GM12878 (cell line): ENCODE measurements around the gene SMARCB1. TPM values are rescaled to one million over a fixed set of nuclear protein-coding genes. Genes with fewer than 3 reads are reported as not detected.

ENCODE experiments used
- ATAC-seq: fragments of 200-7000 bp; cut with Tn5 transposase; 3 replicates; pipeline ENCODE4 v1.9.1; 2020; ENCODE audit warnings: mild to moderate bottlenecking, moderate library complexity
- BruUV-seq: library from RNA; stranded (reverse); fragments of 400-500 nt; replicated peaks from 2 replicates; lab custom pipeline; 2021; lab: Mats Ljungman, UMichigan
- CTCF ChIA-PET: fragments of 300-600 bp; sonication (Branson Sonifier 250); formaldehyde crosslinking; extraction: SDS; loops from one replicate; lab custom pipeline; 2021; ENCODE audit warnings: inconsistent platforms; lab: Yijun Ruan, JAX
- POLR2A ChIA-PET: fragments of 350-600 bp; formaldehyde crosslinking; extraction: SDS; loops from one replicate; lab custom pipeline; 2021; ENCODE audit warnings: inconsistent platforms; lab: Charles Lee
- RAD21 ChIA-PET: fragments of 300-600 bp; sonication (Branson Sonifier 250); formaldehyde crosslinking; loops from one replicate; lab custom pipeline; 2023; ENCODE audit warnings: antibody characterized with exemption; ENCODE audit not compliant: unreplicated experiment; lab: Charles Lee
- SMC1A ChIA-PET: fragments of 300-600 bp; sonication (Branson Sonifier 250); formaldehyde crosslinking; loops from one replicate; lab custom pipeline; 2023; ENCODE audit not compliant: unreplicated experiment, uncharacterized antibody; lab: Charles Lee
- DNase-seq: peaks from one replicate; pipeline ENCODE4 v3.0.0-alpha.2; 2011; ENCODE audit warnings: low read depth, low spot score
- FAIRE-seq: peaks from 3 replicates; lab custom pipeline; 2011; peaks lifted over from hg19 to GRCh38; lab: Jason Lieb, UNC
- H2AFZ ChIP-seq: 2 replicates; pipeline ENCODE4 v1.6.0; 2011; ENCODE audit warnings: low read depth, low read length, control low read depth; ENCODE audit not compliant: control insufficient read depth
- H3K27ac ChIP-seq: 2 replicates; pipeline ENCODE4 v1.5.1; 2011; ENCODE audit warnings: control low read depth; ENCODE audit not compliant: control insufficient read depth, insufficient read depth
- H3K27me3 ChIP-seq, 2 experiments: replicated peaks in 1 of 2; 2 replicates each; pipeline versions ENCODE4 v1.6.0 to v1.6.1; 2011; ENCODE audit warnings: low read length in 1 of 2; ENCODE audit not compliant: control insufficient read depth in 2 of 2, insufficient read depth in 2 of 2
- H3K36me3 ChIP-seq, 2 experiments: 2 replicates each; pipeline ENCODE4 v1.5.1; 2011; ENCODE audit warnings: low read length in 1 of 2; ENCODE audit not compliant: control insufficient read depth in 2 of 2, insufficient read depth in 2 of 2
- H3K4me1 ChIP-seq: 2 replicates; pipeline ENCODE4 v1.6.1; 2011; ENCODE audit warnings: mild to moderate bottlenecking, low read length, moderate library complexity, mixed read lengths; ENCODE audit not compliant: control insufficient read depth, insufficient read depth
- H3K4me2 ChIP-seq: 2 replicates; pipeline ENCODE4 v1.6.0; 2011; ENCODE audit warnings: control low read depth; ENCODE audit not compliant: control insufficient read depth, insufficient read depth
- H3K4me3 ChIP-seq: fragments of 200-600 bp; sonication (generic); 2 replicates; pipeline ENCODE4 v1.5.1; 2016
- H3K79me2 ChIP-seq: 2 replicates; pipeline ENCODE4 v1.6.0; 2011; ENCODE audit warnings: low read length; ENCODE audit not compliant: control insufficient read depth, insufficient read depth
- H3K9ac ChIP-seq: 2 replicates; pipeline ENCODE4 v1.8.0; 2011; ENCODE audit warnings: low read length, control low read depth, mixed read lengths; ENCODE audit not compliant: control insufficient read depth, insufficient read depth
- H3K9me3 ChIP-seq: replicated peaks from 3 replicates; pipeline ENCODE4 v1.5.1; 2011; ENCODE audit warnings: mild to moderate bottlenecking, low read length; ENCODE audit not compliant: control insufficient read depth, insufficient read depth
- H4K20me1 ChIP-seq: 2 replicates; pipeline ENCODE4 v1.6.0; 2011; ENCODE audit not compliant: control insufficient read depth, insufficient read depth
- HCFC1 ChIP-seq: fragments of 150-350 bp; IDR thresholded peaks from 2 replicates; pipeline ENCODE4 v1.6.1; 2014; ENCODE audit warnings: low read length
- HDAC2 ChIP-seq: fragments of 200-600 bp; sonication (generic); IDR thresholded peaks from 2 replicates; pipeline ENCODE4 v1.6.1; 2017
- LARP7 ChIP-seq: fragments of 450-650 bp; IDR thresholded peaks from 2 replicates; pipeline ENCODE4 v1.6.1; 2017; ENCODE audit warnings: mild to moderate bottlenecking
- MEF2A ChIP-seq: IDR thresholded peaks from 2 replicates; pipeline ENCODE4 v1.6.1; 2011; ENCODE audit warnings: low read depth, mild to moderate bottlenecking, low read length, moderate library complexity; ENCODE audit not compliant: insufficient read depth
- MEF2B ChIP-seq: fragments of 450-650 bp; IDR thresholded peaks from 2 replicates; pipeline ENCODE4 v1.6.1; 2018; ENCODE audit warnings: mild to moderate bottlenecking, moderate library complexity; ENCODE audit not compliant: partially characterized antibody, poor library complexity, severe bottlenecking
- MTA2 ChIP-seq: fragments of 450-650 bp; IDR thresholded peaks from 2 replicates; pipeline ENCODE4 v1.6.1; 2016; ENCODE audit warnings: low read depth, mild to moderate bottlenecking, moderate library complexity
- NFYA ChIP-seq: IDR thresholded peaks from 2 replicates; pipeline ENCODE4 v1.6.1; 2011; ENCODE audit warnings: low read depth, mild to moderate bottlenecking, low read length, improper control_type of control experiment, borderline replicate concordance
- NKRF ChIP-seq: fragments of 450-650 bp; conservative IDR thresholded peaks from 2 replicates; pipeline ENCODE4 v1.6.1; 2017; ENCODE audit warnings: mild to moderate bottlenecking, moderate library complexity
- NR2C2 ChIP-seq: IDR thresholded peaks from 2 replicates; pipeline ENCODE4 v1.6.1; 2011; ENCODE audit warnings: borderline replicate concordance, low read depth; ENCODE audit not compliant: control insufficient read depth, insufficient read length
- PAX5 ChIP-seq: IDR thresholded peaks from 2 replicates; pipeline ENCODE4 v1.6.1; 2011; ENCODE audit warnings: low read depth, low read length, borderline replicate concordance
- RB1 ChIP-seq: fragments of 450-650 bp; formaldehyde crosslinking; IDR thresholded peaks from 2 replicates; pipeline ENCODE4 v1.6.1; 2017; ENCODE audit warnings: mild to moderate bottlenecking, borderline replicate concordance
- STAT3 ChIP-seq: IDR thresholded peaks from 2 replicates; pipeline ENCODE4 v1.6.1; 2011; ENCODE audit warnings: low read depth, low read length, improper control_type of control experiment
- TCF7 ChIP-seq: IDR thresholded peaks from 2 replicates; pipeline ENCODE4 v1.6.1; 2014; ENCODE audit warnings: antibody characterized with exemption, borderline replicate concordance
- ZNF384 ChIP-seq: IDR thresholded peaks from 2 replicates; pipeline ENCODE4 v1.6.1; 2012; ENCODE audit warnings: low read depth, mild to moderate bottlenecking, low read length, improper control_type of control experiment, borderline replicate concordance
- WGBS: methylation state at CpG from one replicate; pipeline ENCODE4 v1.1.6; 2016; ENCODE audit warnings: low lambda C conversion rate; ENCODE audit not compliant: insufficient replicate concordance, insufficient coverage; ENCODE audit errors: missing lambda C conversion rate; 5-methylcytosine and 5-hydroxymethylcytosine counted together
- in situ Hi-C: fragments of 300-500 bp; cut with MboI; formaldehyde crosslinking; loops from 9 replicates; pipeline ENCODE4 v1.14.3; 2018; ENCODE audit warnings: mixed read lengths
- intact Hi-C: fragments of 100-400 bp; cut with micrococcal nuclease; formaldehyde crosslinking; loops from one replicate; pipeline ENCODE4 v1.14.2; 2022; ENCODE audit not compliant: unreplicated experiment
- polyA plus RNA-seq, 11 experiments: library from polyadenylated mRNA; depleted of rRNA in 4 of 11; unstranded in 6 of 11; stranded (reverse) in 5 of 11; fragments of >200 nt; fragmentation: Nextera tagmentation in 4 of 11; fragmentation: Illumina TruSeq in 1 of 11; extraction: Ambion mirVana in 4 of 11; extraction: Trizol in 1 of 11; gene quantifications; 1 replicate in 1 of 11; 2 replicates in 10 of 11; pipeline versions ENCODE4 v1.2.1 to v1.2.3, GENCODE V29; 2011 to 2016; ENCODE audit warnings: inconsistent platforms in 2 of 11, missing spikeins in 2 of 11, low read depth in 1 of 11
- total RNA-seq, 4 experiments: library from RNA; depleted of rRNA in 3 of 4; stranded (reverse); fragments of >200 nt in 3 of 4; fragmentation: Illumina TruSeq in 1 of 4; extraction: Trizol in 1 of 4; gene quantifications; 2 replicates each; pipeline versions ENCODE4 v1.2.1 to v1.2.3, GENCODE V29; 2013 to 2021

SMARCB1 gene
- total and polyA plus RNA-seq, 10 of the 15 experiments (the other 5 are each of a cell fraction or from before 2014, with no cell fraction given): 9.1 to 215 (median 183) TPM

- ChIA-PET CTCF (interaction anchor here (1.2 to 2.7 kb wide), 4 partner anchors 51 to 83 kb away, joined by 3 to 14 read pairs (median 10); partner anchors contain the start of gene SLC2A11), POLR2A (interaction anchor here (0.8 to 1.6 kb wide), 4 partner anchors 13 to 73 kb away, joined by 3 to 5 read pairs (median 4); no protein-coding TSS in a partner anchor), SMC1A (interaction anchor here (0.8 to 1.9 kb wide), 6 partner anchors 14 to 147 kb away, joined by 3 to 4 read pairs (median 4); no protein-coding TSS in a partner anchor), RAD21 (interaction anchor here (0.7 to 2.9 kb wide), 4 partner anchors 31 to 77 kb away, joined by 3 to 11 read pairs (median 6); no protein-coding TSS in a partner anchor)
- Histone ChIP-seq H3K4me2 (no peak overlapping the region), H3K79me2 (no peaks in the 10 kb centered on the region), H3K9ac (no peak overlapping the region), H3K27me3 (peaks cover under 1 to 2% of the 10 kb centered on the region in 2 experiments; a peak in 2 of 4 replicates), H3K9me3 (no peaks in the 10 kb centered on the region), H3K36me3 (no peaks in the 10 kb centered on the region), H3K4me3 (no peak overlapping the region), H2AFZ (no peak overlapping the region), H4K20me1 (no peaks in the 10 kb centered on the region), H3K4me1 (peaks cover 8% of the 10 kb centered on the region), H3K27ac (no peak overlapping the region)
- 58% methylated on average over 2 of the region's 2 CpGs for WGBS
- ATAC-seq (no peak), DNase-seq (no peak), FAIRE-seq (no peak)
- TF ChIP-seq PAX5 (no peak), MTA2 (no peak), ZNF384 (no peak), STAT3 (no peak), MEF2B (no peak), HDAC2 (no peak), TCF7 (no peak), MEF2A (no peak), HCFC1 (no peak), NR2C2 (no peak), RB1 (no peak), NKRF (no peak), LARP7 (no peak), NFYA (no peak)
- in situ Hi-C loops (no loop called here), intact Hi-C loops (no loop called here)
- BruUV-seq: no TSS peak
Observed at GRCh38 chr22:23774922-23775436, 11.8 kb upstream of the SMARCB1 start.
